Measurements from ENCODE around the gene NSD2. TPM values are rescaled to one million over a fixed set of nuclear protein-coding genes. Genes with fewer than 3 reads are reported as not detected.

NSD2 gene
- total RNA-seq, 1 donor from 2014 or later: 85.6 TPM

- no peak overlapping the region for H3K4me3 ChIP-seq (ENCODE audit: low read depth, low read length)
- TF ChIP-seq, protein P1, sequence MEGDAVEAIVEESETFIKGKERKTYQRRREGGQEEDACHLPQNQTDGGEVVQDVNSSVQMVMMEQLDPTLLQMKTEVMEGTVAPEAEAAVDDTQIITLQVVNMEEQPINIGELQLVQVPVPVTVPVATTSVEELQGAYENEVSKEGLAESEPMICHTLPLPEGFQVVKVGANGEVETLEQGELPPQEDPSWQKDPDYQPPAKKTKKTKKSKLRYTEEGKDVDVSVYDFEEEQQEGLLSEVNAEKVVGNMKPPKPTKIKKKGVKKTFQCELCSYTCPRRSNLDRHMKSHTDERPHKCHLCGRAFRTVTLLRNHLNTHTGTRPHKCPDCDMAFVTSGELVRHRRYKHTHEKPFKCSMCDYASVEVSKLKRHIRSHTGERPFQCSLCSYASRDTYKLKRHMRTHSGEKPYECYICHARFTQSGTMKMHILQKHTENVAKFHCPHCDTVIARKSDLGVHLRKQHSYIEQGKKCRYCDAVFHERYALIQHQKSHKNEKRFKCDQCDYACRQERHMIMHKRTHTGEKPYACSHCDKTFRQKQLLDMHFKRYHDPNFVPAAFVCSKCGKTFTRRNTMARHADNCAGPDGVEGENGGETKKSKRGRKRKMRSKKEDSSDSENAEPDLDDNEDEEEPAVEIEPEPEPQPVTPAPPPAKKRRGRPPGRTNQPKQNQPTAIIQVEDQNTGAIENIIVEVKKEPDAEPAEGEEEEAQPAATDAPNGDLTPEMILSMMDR (conservative IDR thresholded peaks at IDR 0.05; ENCODE audit: low read depth, low read length): no peak
- no peak for DNase-seq (ENCODE audit: low read depth)
These were observed 81.0 kb downstream of the NSD2 start for GRCh38 chr4:1952058-1952700.

DNA sequence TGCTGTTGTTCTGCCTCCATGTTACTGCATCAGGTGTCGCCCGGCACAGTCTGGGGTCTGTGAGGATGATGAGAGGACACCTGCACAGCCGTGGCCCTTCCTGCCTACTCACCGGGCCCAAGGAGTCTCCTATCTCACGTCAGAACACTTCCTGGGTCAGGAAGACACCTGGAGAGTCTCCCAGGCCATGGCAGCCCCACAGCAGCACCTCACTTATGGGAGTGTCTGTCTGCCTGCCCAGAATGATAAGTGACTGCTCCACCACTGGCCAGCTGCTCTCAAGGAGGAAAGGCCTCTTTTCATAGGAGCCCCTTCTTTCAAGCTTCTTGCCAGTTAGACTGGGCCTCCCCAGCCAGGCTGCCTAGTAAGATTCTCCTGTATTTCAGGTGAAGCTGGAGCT, 81.5 kb downstream of the NSD2 start:
- no peak for DNase-seq (ENCODE audit: low read depth)
- TF ChIP-seq, protein P1 (conservative IDR thresholded peaks at IDR 0.05; ENCODE audit: low read depth, low read length): no peak
- no peak overlapping the region for H3K4me3 ChIP-seq (ENCODE audit: low read depth, low read length)

- H3K4me3 ChIP-seq (ENCODE audit: low read depth, low read length): no peak overlapping the region
- DNase-seq (ENCODE audit: low read depth): no peak
- TF ChIP-seq, protein P1 (conservative IDR thresholded peaks at IDR 0.05; ENCODE audit: low read depth, low read length): no peak
These were observed 82.1 kb downstream of the NSD2 start for GRCh38 chr4:1953335-1953734.

- no peak overlapping the region for H3K4me3 ChIP-seq (ENCODE audit: low read depth, low read length)
- TF ChIP-seq, protein P1 (conservative IDR thresholded peaks at IDR 0.05; ENCODE audit: low read depth, low read length): no peak
- no peak for DNase-seq (ENCODE audit: low read depth)
These were observed 85.4 kb downstream of the NSD2 start for GRCh38 chr4:1956631-1957030.

DNA sequence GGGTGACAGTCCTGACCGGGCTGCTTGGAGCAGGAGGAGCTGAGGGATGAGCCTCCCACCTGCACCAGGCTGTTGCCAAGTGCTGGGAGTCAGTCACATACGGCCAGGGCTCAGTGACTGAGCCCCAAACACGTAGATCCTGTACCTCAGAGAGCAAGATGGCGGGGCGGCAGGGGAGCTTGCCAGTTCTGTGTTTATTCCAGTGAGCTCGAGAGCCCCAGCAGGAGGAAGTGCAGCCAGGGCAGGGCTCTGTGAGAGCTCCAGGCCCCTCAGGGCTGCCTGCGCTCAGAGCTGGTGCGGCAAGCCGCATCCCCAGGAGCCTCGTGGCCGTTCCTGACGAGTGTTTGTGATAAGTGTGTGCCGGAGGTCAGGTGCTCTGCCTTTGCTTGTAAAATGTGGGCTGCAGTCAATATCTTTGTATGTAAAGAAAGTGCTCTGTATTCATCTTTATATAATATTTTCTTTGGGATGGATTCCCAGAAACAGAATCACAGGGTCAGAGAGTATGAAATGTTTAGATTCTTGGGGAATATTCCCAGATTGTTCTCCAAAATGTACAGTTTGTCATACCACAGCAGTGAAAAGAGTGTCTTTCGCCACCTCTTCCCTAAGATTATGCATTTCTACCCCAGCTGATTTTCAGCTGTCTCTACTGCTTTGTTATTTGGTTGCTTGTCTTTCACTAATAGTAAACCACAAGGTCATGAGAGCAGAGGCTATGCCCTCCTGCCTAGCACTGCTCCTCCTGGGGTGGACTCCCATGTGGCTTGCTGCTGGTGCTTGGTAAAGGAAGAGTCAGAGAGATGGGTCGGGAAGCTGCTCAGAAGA, 87.3 kb downstream of the NSD2 start:
- TF ChIP-seq, protein P1 (conservative IDR thresholded peaks at IDR 0.05; ENCODE audit: low read depth, low read length): no peak
- H3K4me3 ChIP-seq (ENCODE audit: low read depth, low read length): no peak overlapping the region

GRCh38 chr4:1959104-1959384, 87.9 kb downstream of the NSD2 start:
- H3K4me3 ChIP-seq (ENCODE audit: low read depth, low read length): no peak overlapping the region
- no peak for DNase-seq (ENCODE audit: low read depth)
- TF ChIP-seq, protein P1 (conservative IDR thresholded peaks at IDR 0.05; ENCODE audit: low read depth, low read length): no peak

More for the DNA sequence above, 87.3 kb downstream of the NSD2 start:
- no peak for DNase-seq (ENCODE audit: low read depth)

Measured in epithelial cell of proximal tubule (primary cell).